SK-N-SH treated with all-trans-retinoic acid at 6 μM for 48 hours (cell line): ENCODE results near the gene CREB3L2.
"Not testable (repeated sequence)": the region's sequence is repeated elsewhere in the genome, so short reads cannot be mapped to it uniquely, and the experiment has no call there.

ENCODE experiments used
- ATAC-seq: fragments of 200-7000 bp; cut with Tn5 transposase; 3 replicates; pipeline ENCODE4 v1.9.1; 2020; ENCODE audit warnings: mild to moderate bottlenecking, moderate library complexity
- ARNTL ChIP-seq: fragments of 450-650 bp; formaldehyde crosslinking; IDR thresholded peaks from 2 replicates; pipeline ENCODE4 v1.5.0; 2020; ENCODE audit warnings: low read depth, mild to moderate bottlenecking, moderate library complexity, borderline replicate concordance
- BACH2 ChIP-seq: fragments of 250-450 bp; sonication (Bioruptor Pico); IDR thresholded peaks from 2 replicates; pipeline ENCODE4 v1.9.0; 2021; ENCODE audit warnings: mild to moderate bottlenecking, borderline replicate concordance
- CSDC2 ChIP-seq: fragments of 250-450 bp; sonication (Bioruptor Pico); IDR thresholded peaks from 2 replicates; pipeline ENCODE4 v1.5.0; 2020; ENCODE audit warnings: mild to moderate bottlenecking, moderate library complexity
- CSRNP3 ChIP-seq: fragments of 250-450 bp; sonication (Bioruptor Pico); IDR thresholded peaks from 2 replicates; pipeline ENCODE4 v1.5.1; 2021; ENCODE audit warnings: mild to moderate bottlenecking, moderate library complexity
- ESRRG ChIP-seq: fragments of 250-450 bp; sonication (Bioruptor Pico); IDR thresholded peaks from 2 replicates; pipeline ENCODE4 v1.6.1; 2021; ENCODE audit warnings: mild to moderate bottlenecking
- GLIS3 ChIP-seq: fragments of 250-450 bp; sonication (Bioruptor Pico); IDR thresholded peaks from 2 replicates; pipeline ENCODE4 v1.5.0; 2020; ENCODE audit warnings: mild to moderate bottlenecking, moderate library complexity
- ISL1 ChIP-seq: fragments of 250-450 bp; sonication (Bioruptor Pico); IDR thresholded peaks from 2 replicates; pipeline ENCODE4 v2.1.2; 2022; ENCODE audit warnings: mild to moderate bottlenecking, moderate library complexity
- OSR1 ChIP-seq: fragments of 250-450 bp; sonication (Bioruptor Pico); IDR thresholded peaks from 2 replicates; pipeline ENCODE4 v1.8.0; 2022; ENCODE audit warnings: moderate library complexity, mild to moderate bottlenecking, inconsistent platforms
- PATZ1 ChIP-seq: fragments of 250-450 bp; sonication (Bioruptor Pico); IDR thresholded peaks from 2 replicates; pipeline ENCODE4 v1.8.0; 2020; ENCODE audit warnings: mild to moderate bottlenecking, moderate library complexity, borderline replicate concordance
- RARB ChIP-seq: fragments of 250-450 bp; sonication (Bioruptor Pico); IDR thresholded peaks from 2 replicates; pipeline ENCODE4 v1.8.0; 2021; ENCODE audit warnings: mild to moderate bottlenecking, moderate library complexity
- SNAI2 ChIP-seq: fragments of 250-450 bp; sonication (Bioruptor Pico); IDR thresholded peaks from 2 replicates; pipeline ENCODE4 v1.5.0; 2020; ENCODE audit warnings: mild to moderate bottlenecking, moderate library complexity
- TCF4 ChIP-seq: fragments of 250-450 bp; sonication (Bioruptor Pico); IDR thresholded peaks from 2 replicates; pipeline ENCODE4 v1.8.0; 2021; ENCODE audit warnings: mild to moderate bottlenecking, moderate library complexity, borderline replicate concordance
- TSHZ2 ChIP-seq: fragments of 250-450 bp; sonication (Bioruptor Pico); IDR thresholded peaks from 2 replicates; pipeline ENCODE4 v1.5.0; 2020; ENCODE audit warnings: mild to moderate bottlenecking, moderate library complexity
- ZC3H10 ChIP-seq: fragments of 250-450 bp; sonication (Bioruptor Pico); IDR thresholded peaks from 2 replicates; pipeline ENCODE4 v1.5.1; 2021; ENCODE audit warnings: mild to moderate bottlenecking, moderate library complexity
- ZFP3 ChIP-seq: fragments of 250-450 bp; sonication (Bioruptor Pico); IDR thresholded peaks from 2 replicates; pipeline ENCODE4 v1.5.0; 2020; ENCODE audit warnings: mild to moderate bottlenecking, moderate library complexity
- ZNF565 ChIP-seq: fragments of 450-650 bp; formaldehyde crosslinking; conservative IDR thresholded peaks from 2 replicates; pipeline ENCODE4 v1.5.0; 2020; ENCODE audit warnings: low read depth, mild to moderate bottlenecking, moderate library complexity
- ZNF70 ChIP-seq: fragments of 450-650 bp; formaldehyde crosslinking; IDR thresholded peaks from 2 replicates; pipeline ENCODE4 v1.5.0; 2020; ENCODE audit warnings: mild to moderate bottlenecking, moderate library complexity
- ZNF8 ChIP-seq: fragments of 450-650 bp; formaldehyde crosslinking; IDR thresholded peaks from 2 replicates; pipeline ENCODE4 v1.5.0; 2020; ENCODE audit warnings: mild to moderate bottlenecking, moderate library complexity

Gene CREB3L2

GRCh38 chr7:137984181-137985041 lies 17.5 kb downstream of the CREB3L2 start (continued):
- TF ChIP-seq CSRNP3 (CRISPR knock-in tag) (no peak), ARNTL (CRISPR knock-in tag) (no peak), ZC3H10 (no peak), ESRRG (CRISPR knock-in tag) (no peak), ZFP3 (no peak), GLIS3 (CRISPR knock-in tag) (no peak)

GRCh38 chr7:137983323-137984008 lies 18.4 kb downstream of the CREB3L2 start:
- TF ChIP-seq ZFP3 (no peak), OSR1 (no peak), ARNTL (CRISPR knock-in tag) (no peak), ZNF70 (CRISPR knock-in tag) (no peak), ZNF8 (CRISPR knock-in tag) (no peak), SNAI2 (no peak)
- ATAC-seq: no peak

DNA sequence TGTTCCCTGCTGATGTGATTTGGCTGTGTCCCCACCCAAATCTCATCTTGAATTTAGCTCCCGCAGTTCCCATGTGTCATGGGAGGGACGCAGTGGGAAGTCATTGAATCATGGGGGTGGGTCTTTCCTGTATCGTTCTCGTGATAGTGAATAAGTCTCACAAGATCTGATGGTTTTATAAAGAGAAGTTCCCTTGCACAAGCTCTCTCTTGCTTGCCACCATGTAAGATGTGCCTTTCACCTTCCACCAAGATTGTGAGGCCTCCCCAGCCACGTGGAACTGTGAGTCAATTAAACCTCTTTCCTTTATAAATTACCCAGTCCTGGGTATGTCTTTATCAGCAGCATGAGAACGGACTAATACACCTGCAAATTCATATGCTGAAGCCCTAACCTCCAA lies 19.5 kb downstream of the CREB3L2 start:
- not testable (repeated sequence) for ATAC-seq

DNA sequence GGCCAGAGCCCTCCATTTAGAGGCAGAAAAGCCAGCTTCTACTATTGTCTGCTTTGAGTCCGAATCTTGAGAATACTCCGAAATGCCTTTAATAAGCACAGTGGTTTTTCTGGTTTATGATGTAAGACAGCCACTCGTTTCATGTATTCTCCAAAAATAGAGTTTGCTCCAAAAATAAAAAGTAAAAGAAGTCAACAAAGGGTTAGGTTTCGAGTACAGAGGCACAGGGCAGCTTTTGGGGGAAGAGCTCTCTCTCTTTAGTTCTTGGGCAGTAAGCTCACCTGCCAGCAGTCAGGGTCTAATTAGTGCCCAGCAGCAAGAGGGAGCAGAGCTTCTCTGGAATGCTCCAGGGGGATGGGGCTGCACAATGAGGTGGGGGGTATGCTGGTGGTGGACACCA lies 20.2 kb downstream of the CREB3L2 start:
- no peak for ATAC-seq
- TF ChIP-seq GLIS3 (CRISPR knock-in tag) (no peak), CSDC2 (no peak), ARNTL (CRISPR knock-in tag) (no peak), PATZ1 (CRISPR knock-in tag) (no peak), ISL1 (CRISPR knock-in tag) (no peak)
- TF ChIP-seq, all 23 proteins: peak for 0

GRCh38 chr7:137981175-137981574 lies 20.7 kb downstream of the CREB3L2 start:
- ATAC-seq: no peak

More at GRCh38 chr7:137981175-137981574, 20.7 kb downstream of the CREB3L2 start:
- TF ChIP-seq ZNF565: no peak
- TF ChIP-seq ZNF8 (CRISPR knock-in tag): no peak
- TF ChIP-seq ARNTL (CRISPR knock-in tag): no peak
- no peak for TF ChIP-seq PATZ1 (CRISPR knock-in tag)
- TF ChIP-seq CSDC2: no peak
- TF ChIP-seq BACH2 (CRISPR knock-in tag): no peak
- TF ChIP-seq ZNF70 (CRISPR knock-in tag): no peak
- no peak for TF ChIP-seq TCF4
- TF ChIP-seq RARB (CRISPR knock-in tag): no peak
- TF ChIP-seq CSRNP3 (CRISPR knock-in tag): no peak
- TF ChIP-seq TSHZ2: no peak
